ENCODE data around the gene PDE6H.
A peak's percentile ranks its signal among the peaks of the same experiment; 100 is the strongest.

Gene PDE6H

DNA sequence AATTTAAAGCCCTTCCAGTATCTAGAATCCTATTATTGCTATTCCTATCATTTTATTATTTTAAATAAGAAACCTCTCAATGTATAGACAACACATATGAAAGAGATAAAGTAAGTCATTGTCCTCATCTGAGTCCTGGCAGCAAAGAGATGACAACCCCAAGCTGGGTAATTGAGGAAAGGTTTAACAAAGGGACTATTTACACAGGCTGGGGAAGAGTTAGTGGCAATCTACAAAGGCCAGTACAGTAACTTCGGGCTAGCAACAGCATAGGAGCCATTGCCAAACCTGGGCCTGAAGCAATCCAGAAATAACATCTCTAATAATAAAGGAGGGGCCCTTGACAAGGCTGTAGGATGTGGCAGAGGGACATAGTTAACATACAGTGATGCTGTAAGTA lies 11.2 kb downstream of the PDE6H start:
- Histone ChIP-seq H3K36me3 (ENCODE audit: control insufficient read depth, low read length) (no peaks in the 10 kb centered on the region), H3K27me3 (ENCODE audit: control insufficient read depth, low read length) (no peaks in the 10 kb centered on the region), H3K4me2 (ENCODE audit: low read length) (no peak overlapping the region), H3F3A (ENCODE audit: control insufficient read depth, insufficient read depth) (no peaks in the 10 kb centered on the region), H3K79me2 (ENCODE audit: control insufficient read depth, low read length) (no peaks in the 10 kb centered on the region), H3K27ac (ENCODE audit: low read depth, low read length) (no peak overlapping the region), H3K4me1 (ENCODE audit: control insufficient read depth, low read length) (peaks cover 13% of the 10 kb centered on the region), H3K9me2 (replicated peaks; ENCODE audit: control insufficient read depth, low read length) (no peaks in the 10 kb centered on the region), H3K4me3 (ENCODE audit: low read length) (no peak overlapping the region), H4K20me1 (ENCODE audit: control insufficient read depth, insufficient read depth, low read depth, low read length) (no peaks in the 10 kb centered on the region), H3K9me3 (ENCODE audit: control insufficient read depth, insufficient read depth, low read length) (no peaks in the 10 kb centered on the region)
- TF ChIP-seq, protein P1, sequence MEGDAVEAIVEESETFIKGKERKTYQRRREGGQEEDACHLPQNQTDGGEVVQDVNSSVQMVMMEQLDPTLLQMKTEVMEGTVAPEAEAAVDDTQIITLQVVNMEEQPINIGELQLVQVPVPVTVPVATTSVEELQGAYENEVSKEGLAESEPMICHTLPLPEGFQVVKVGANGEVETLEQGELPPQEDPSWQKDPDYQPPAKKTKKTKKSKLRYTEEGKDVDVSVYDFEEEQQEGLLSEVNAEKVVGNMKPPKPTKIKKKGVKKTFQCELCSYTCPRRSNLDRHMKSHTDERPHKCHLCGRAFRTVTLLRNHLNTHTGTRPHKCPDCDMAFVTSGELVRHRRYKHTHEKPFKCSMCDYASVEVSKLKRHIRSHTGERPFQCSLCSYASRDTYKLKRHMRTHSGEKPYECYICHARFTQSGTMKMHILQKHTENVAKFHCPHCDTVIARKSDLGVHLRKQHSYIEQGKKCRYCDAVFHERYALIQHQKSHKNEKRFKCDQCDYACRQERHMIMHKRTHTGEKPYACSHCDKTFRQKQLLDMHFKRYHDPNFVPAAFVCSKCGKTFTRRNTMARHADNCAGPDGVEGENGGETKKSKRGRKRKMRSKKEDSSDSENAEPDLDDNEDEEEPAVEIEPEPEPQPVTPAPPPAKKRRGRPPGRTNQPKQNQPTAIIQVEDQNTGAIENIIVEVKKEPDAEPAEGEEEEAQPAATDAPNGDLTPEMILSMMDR (IDR thresholded peaks at IDR 0.05; ENCODE audit: low read depth, low read length, poor library complexity, severe bottlenecking), result no peak

- Histone ChIP-seq H3K9me2 (replicated peaks; ENCODE audit: control insufficient read depth, low read length) (no peaks in the 10 kb centered on the region), H3K27me3 (ENCODE audit: control insufficient read depth, low read length) (no peaks in the 10 kb centered on the region), H3F3A (ENCODE audit: control insufficient read depth, insufficient read depth) (no peaks in the 10 kb centered on the region), H3K4me3 (ENCODE audit: low read length) (no peak overlapping the region), H3K9me3 (ENCODE audit: control insufficient read depth, insufficient read depth, low read length) (no peaks in the 10 kb centered on the region), H3K36me3 (ENCODE audit: control insufficient read depth, low read length) (no peaks in the 10 kb centered on the region), H3K4me1 (ENCODE audit: control insufficient read depth, low read length) (peaks cover 18% of the 10 kb centered on the region), H3K27ac (ENCODE audit: low read depth, low read length) (no peak overlapping the region), H3K79me2 (ENCODE audit: control insufficient read depth, low read length) (no peaks in the 10 kb centered on the region), H4K20me1 (ENCODE audit: control insufficient read depth, insufficient read depth, low read depth, low read length) (no peaks in the 10 kb centered on the region), H3K4me2 (ENCODE audit: low read length) (no peak overlapping the region)
- TF ChIP-seq EZH2phosphoT487 (IDR thresholded peaks at IDR 0.05; ENCODE audit: borderline replicate concordance, low read length), result no peak
- TF ChIP-seq, protein P1 (IDR thresholded peaks at IDR 0.05; ENCODE audit: low read depth, low read length, poor library complexity, severe bottlenecking), result no peak
Measured at GRCh38 chr12:14984766-14985285, 12.0 kb downstream of the PDE6H start.

DNA sequence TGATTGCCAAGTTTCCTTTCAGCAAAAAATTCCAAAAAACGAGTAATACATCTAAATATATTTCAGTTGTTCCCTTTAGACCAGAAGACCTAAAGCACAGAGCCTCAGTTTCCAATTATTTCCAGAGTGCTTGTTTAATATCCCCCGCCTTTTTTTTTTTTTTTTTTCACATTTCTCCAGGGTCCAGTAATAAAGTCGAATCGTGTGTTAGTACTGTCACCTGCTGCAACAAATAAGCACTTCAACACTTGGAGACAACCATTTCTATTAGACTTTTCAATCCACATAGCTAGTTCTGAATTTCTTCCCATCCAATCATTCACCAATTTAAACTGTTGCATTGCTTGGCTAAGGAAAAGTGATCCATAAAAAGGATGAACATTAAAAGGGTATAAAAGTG lies 13.6 kb downstream of the PDE6H start:
- Histone ChIP-seq H3K9me3 (ENCODE audit: control insufficient read depth, insufficient read depth, low read length) (peaks cover 4% of the 10 kb centered on the region; the same call in 1 of the 2 replicates), H3K4me2 (ENCODE audit: low read length) (no peak overlapping the region), H3K4me1 (ENCODE audit: control insufficient read depth, low read length) (peaks cover 22% of the 10 kb centered on the region), H3K27me3 (ENCODE audit: control insufficient read depth, low read length) (no peaks in the 10 kb centered on the region), H3K4me3 (ENCODE audit: low read length) (no peak overlapping the region), H3K9me2 (replicated peaks; ENCODE audit: control insufficient read depth, low read length) (no peaks in the 10 kb centered on the region), H3K79me2 (ENCODE audit: control insufficient read depth, low read length) (no peaks in the 10 kb centered on the region), H3F3A (ENCODE audit: control insufficient read depth, insufficient read depth) (no peaks in the 10 kb centered on the region), H4K20me1 (ENCODE audit: control insufficient read depth, insufficient read depth, low read depth, low read length) (no peaks in the 10 kb centered on the region), H3K27ac (ENCODE audit: low read depth, low read length) (no peak overlapping the region), H3K36me3 (ENCODE audit: control insufficient read depth, low read length) (no peaks in the 10 kb centered on the region)
- TF ChIP-seq, protein P1 (IDR thresholded peaks at IDR 0.05; ENCODE audit: low read depth, low read length, poor library complexity, severe bottlenecking), result peak; percentile 11
- TF ChIP-seq EZH2phosphoT487 (IDR thresholded peaks at IDR 0.05; ENCODE audit: borderline replicate concordance, low read length), result no peak

Measured in DOHH2 (cell line).